Heart left ventricle (tissue), 16 donors: ENCODE data around the gene PLEKHD1. TPM values are rescaled to one million over a fixed set of nuclear protein-coding genes. Genes with fewer than 3 reads are reported as not detected.

Experiments used
- ATAC-seq, 4 donors: fragments of 200-7000 bp; cut with Tn5 transposase; one replicate each; pipeline ENCODE4 v1.9.1; 2020 to 2022; ENCODE audit warnings: moderate library complexity in 4 of 4, mild to moderate bottlenecking in 3 of 4, moderate number of reproducible peaks in 1 of 4
- DNase-seq, 5 donors: peaks; one replicate each; pipeline ENCODE4 v3.0.0-alpha.2; 2020
- H3K27ac ChIP-seq, 12 donors: fragments of 200-600 bp; sonication (generic) in 4 of 12; one replicate each; pipeline versions ENCODE4 v1.5.0 to v1.8.0; 2016 to 2022; ENCODE audit warnings: mild to moderate bottlenecking in 2 of 12
- H3K27me3 ChIP-seq, 9 donors: fragments of 200-600 bp; sonication (generic) in 2 of 9; one replicate each; pipeline versions ENCODE4 v1.5.1 to v1.8.0; 2016 to 2022; ENCODE audit warnings: mild to moderate bottlenecking in 3 of 9
- H3K36me3 ChIP-seq, 9 donors: fragments of 200-600 bp; sonication (generic) in 2 of 9; one replicate each; pipeline versions ENCODE4 v1.5.0 to v1.8.0; 2018 to 2022; ENCODE audit warnings: mild to moderate bottlenecking in 2 of 9
- H3K4me1 ChIP-seq, 12 donors: fragments of 200-600 bp; sonication (generic) in 4 of 12; one replicate each; pipeline versions ENCODE4 v1.5.0 to v1.8.0; 2016 to 2022; ENCODE audit warnings: mild to moderate bottlenecking in 3 of 12
- H3K4me3 ChIP-seq, 12 donors: fragments of 200-600 bp; sonication (generic) in 4 of 12; one replicate each; pipeline versions ENCODE4 v1.5.0 to v1.8.0; 2017 to 2022; ENCODE audit warnings: mild to moderate bottlenecking in 9 of 12, moderate library complexity in 4 of 12
- H3K9me3 ChIP-seq, 12 donors: fragments of 200-600 bp; sonication (generic) in 4 of 12; one replicate each; pipeline versions ENCODE4 v1.5.0 to v1.8.0; 2016 to 2022; ENCODE audit warnings: mild to moderate bottlenecking in 1 of 12
- POLR2A ChIP-seq, 2 donors: fragments of 450-650 bp; IDR thresholded peaks; one replicate each; pipeline ENCODE4 v1.6.1; 2017; ENCODE audit warnings: antibody characterized with exemption in 2 of 2, mild to moderate bottlenecking in 2 of 2, moderate library complexity in 2 of 2
- WGBS, 4 donors: extraction: QIAGEN DNeasy Blood & Tissue Kit in 2 of 4; methylation state at CpG; one replicate each; pipeline versions ENCODE4 v1.1.5 to v1.1.7; 2013 to 2018; 5-methylcytosine and 5-hydroxymethylcytosine counted together
- intact Hi-C, 10 donors: fragments of 100-400 bp; cut with DNase I; formaldehyde crosslinking; loops; one replicate each; pipeline versions ENCODE4 v1.11.1 to v1.14.2; 2022
- polyA plus RNA-seq, 2 donors: library from polyadenylated mRNA; stranded (reverse); fragments of 200-250 nt; gene quantifications; one replicate each; pipeline ENCODE4 v1.2.3, GENCODE V29; 2013
- total RNA-seq, 9 donors: library from RNA; depleted of rRNA in 2 of 9; stranded (reverse); fragments of >200 nt in 2 of 9; fragmentation: NEBNext Ultra II Directional in 3 of 9; extraction: Animal tissue kit (Norgen Biotek cat#: 25700) in 3 of 9; gene quantifications; one replicate each; pipeline versions ENCODE4 v1.1.0 to v1.2.4, GENCODE V29; 2016 to 2023
- TF ChIP-seq, protein P1 (sequence below), 12 donors: fragments of 200-600 bp; sonication (generic) in 4 of 12; IDR thresholded peaks; one replicate each; pipeline versions ENCODE4 v1.5.0 to v1.8.0; 2018 to 2022; ENCODE audit warnings: antibody characterized with exemption in 12 of 12, mild to moderate bottlenecking in 5 of 12
- donor health status: ischemic (EF 13 %, LVEDD 7.1; RV severe dilation, severe dysfunction).
- donor health status: healthy with polysubstance abuse.
- donor health status: DM: no; HTN: yes; CAD: no.
- donor health status: DM: no; HTN: no; CAD: no.
- donor health status: ischemic (EF 25% LVEDD 6.9; RV normal size, moderate dysfunction).
- donor health status: ischemic (EF 25% LVEDD 5.7; RV mildly dilated, moderate dysfunction).
- donor health status: healthy.
- donor health status: DM: yes; HTN: yes; CAD: no.
- donor health status: ischemic (EF 35%, LVEDD 5.7; RV mildly dilated, moderate dysfunction).
- donor health status: nonischemic (EF 11% LVEDD 7.7; RV severe dilation, severe dysfunction).
- donor health status: DM: yes; HTN: yes; CAD: no.
- donor health status: PGD.
- donor health status: ischemic (EF 29% LVEDD 5.4; RV normal size, mild dysfunction).
- donor health status: nonischemic (EF 23%, LVEDD 6.1; RV moderate dilation, normal function).

Gene PLEKHD1
- total and polyA plus RNA-seq, 11 donors: 0.04 to 0.45 (median 0.12) TPM; not detected in 4

DNA sequence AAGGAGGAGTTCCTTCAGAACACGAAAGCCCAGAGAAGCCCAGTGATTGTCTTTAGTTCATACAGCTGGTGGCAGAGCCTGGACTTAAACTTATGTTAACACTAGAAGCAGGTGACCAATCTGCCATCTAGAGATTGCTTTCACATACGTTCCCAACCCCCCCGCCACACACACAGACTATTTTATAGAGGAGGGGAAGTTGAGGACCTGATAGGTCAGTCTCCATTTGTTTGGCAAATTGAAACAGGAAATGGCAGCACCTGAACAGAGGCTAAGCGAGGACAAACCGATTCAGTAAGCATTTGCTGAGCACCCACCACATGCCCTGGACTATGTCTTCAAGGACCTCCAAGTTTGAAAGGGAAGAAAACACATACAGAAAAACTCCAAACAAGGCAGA is 4.8 kb upstream of the PLEKHD1 start:
- no peak for TF ChIP-seq POLR2A (IDR thresholded peaks at IDR 0.05)
- TF ChIP-seq, protein P1, sequence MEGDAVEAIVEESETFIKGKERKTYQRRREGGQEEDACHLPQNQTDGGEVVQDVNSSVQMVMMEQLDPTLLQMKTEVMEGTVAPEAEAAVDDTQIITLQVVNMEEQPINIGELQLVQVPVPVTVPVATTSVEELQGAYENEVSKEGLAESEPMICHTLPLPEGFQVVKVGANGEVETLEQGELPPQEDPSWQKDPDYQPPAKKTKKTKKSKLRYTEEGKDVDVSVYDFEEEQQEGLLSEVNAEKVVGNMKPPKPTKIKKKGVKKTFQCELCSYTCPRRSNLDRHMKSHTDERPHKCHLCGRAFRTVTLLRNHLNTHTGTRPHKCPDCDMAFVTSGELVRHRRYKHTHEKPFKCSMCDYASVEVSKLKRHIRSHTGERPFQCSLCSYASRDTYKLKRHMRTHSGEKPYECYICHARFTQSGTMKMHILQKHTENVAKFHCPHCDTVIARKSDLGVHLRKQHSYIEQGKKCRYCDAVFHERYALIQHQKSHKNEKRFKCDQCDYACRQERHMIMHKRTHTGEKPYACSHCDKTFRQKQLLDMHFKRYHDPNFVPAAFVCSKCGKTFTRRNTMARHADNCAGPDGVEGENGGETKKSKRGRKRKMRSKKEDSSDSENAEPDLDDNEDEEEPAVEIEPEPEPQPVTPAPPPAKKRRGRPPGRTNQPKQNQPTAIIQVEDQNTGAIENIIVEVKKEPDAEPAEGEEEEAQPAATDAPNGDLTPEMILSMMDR (IDR thresholded peaks at IDR 0.05): no peak
- WGBS, 4 donors: 81 to 90% (median 86%) methylated on average over 5 of the region's 5 CpGs
- ATAC-seq: no peak

DNA sequence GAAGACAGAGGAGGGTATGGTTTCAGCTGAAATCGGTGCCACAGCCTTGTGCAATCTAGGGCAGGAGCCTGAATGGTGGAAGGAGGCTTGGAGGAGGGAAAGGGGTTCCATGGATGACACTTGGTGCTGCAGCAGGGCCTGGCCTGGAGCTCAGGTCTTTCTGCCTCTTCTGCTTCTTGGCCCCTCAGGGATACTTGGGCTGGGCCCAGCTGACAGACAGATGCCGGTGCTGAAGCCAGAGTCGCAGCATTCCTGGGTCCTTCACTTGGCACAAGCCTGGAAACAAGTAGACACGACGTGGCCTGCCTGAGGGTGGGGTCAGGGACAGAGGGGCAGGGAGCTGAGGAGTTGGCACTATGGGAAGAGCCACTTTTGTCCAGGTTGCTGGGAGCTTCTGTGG is 4.4 kb upstream of the PLEKHD1 start:
- ATAC-seq (no peak), DNase-seq (no peak)
- intact Hi-C loops: no loop called here
- Histone ChIP-seq H3K27me3 (peaks cover 5 to 31% (median 14%) of the 10 kb centered on the region in 9 donors), H3K36me3 (no peaks in the 10 kb centered on the region), H3K27ac (no peak overlapping the region), H3K4me1 (peaks cover 0 to 18% (median 13%) of the 10 kb centered on the region in 12 donors), H3K4me3 (no peak overlapping the region), H3K9me3 (no peaks in the 10 kb centered on the region)
- 65 to 95% (median 89%) methylated on average over 4 to 5 of the region's 5 CpGs for WGBS, 4 donors
- TF ChIP-seq, protein P1 (IDR thresholded peaks at IDR 0.05): no peak
- TF ChIP-seq POLR2A (IDR thresholded peaks at IDR 0.05): no peak

More for the DNA sequence above, 4.8 kb upstream of the PLEKHD1 start:
- DNase-seq: no peak
- Histone ChIP-seq H3K9me3 (no peaks in the 10 kb centered on the region), H3K36me3 (no peaks in the 10 kb centered on the region), H3K27me3 (peaks cover 5 to 27% (median 11%) of the 10 kb centered on the region in 9 donors), H3K4me1 (peaks cover 0 to 13% (median 11%) of the 10 kb centered on the region in 12 donors), H3K4me3 (no peak overlapping the region), H3K27ac (no peak overlapping the region)
- intact Hi-C loops: no loop called here

DNA sequence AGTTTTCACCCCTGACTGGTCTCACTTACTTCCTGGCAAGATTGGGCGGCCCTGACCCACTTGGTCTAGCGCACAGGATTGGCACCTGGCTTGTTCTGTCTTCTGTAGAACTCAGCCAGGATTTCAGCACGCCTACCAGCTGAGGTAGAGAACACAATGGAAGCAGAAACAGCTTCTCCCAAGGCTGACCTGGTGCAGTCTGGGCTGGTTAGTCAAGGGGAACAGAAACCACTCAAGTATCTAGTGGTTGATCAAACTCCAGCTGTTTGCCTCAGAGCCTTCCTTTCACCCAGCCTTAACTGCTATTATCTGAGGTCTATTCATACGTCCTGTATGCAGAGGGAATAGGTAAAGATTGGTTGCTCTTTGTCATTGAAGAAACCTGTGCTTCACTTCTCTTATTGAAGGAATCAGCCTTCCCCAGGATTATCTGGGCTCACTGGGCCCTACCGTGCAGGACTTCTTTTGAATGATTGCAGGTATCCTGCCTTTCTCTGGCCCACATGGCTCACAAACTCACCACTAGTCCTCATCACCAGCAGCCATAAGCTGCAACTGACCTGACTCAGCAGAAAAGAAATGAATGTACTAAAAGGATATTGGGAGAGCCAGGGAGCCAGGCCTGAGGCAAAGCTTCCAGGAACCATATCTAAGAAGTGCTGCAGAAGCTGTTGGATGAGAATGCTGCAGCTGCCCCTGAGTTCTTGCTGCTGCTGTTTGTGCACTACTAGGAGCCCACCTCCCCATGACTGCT is 2.5 kb upstream of the PLEKHD1 start:
- no peak for TF ChIP-seq POLR2A (IDR thresholded peaks at IDR 0.05)
- TF ChIP-seq, protein P1 (IDR thresholded peaks at IDR 0.05): no peak
- intact Hi-C loops: no loop called here
- ATAC-seq: no peak
- no peak overlapping the region for H3K4me3 ChIP-seq
- H3K27me3 ChIP-seq: peaks cover 5 to 47% (median 20%) of the 10 kb centered on the region in 9 donors
- H3K36me3 ChIP-seq: no peaks in the 10 kb centered on the region
- no peak for DNase-seq
- WGBS, 4 donors: 81 to 96% (median 89%) methylated on average over 5 of the region's 5 CpGs
- peaks cover 0 to 18% (median 13%) of the 10 kb centered on the region in 12 donors for H3K4me1 ChIP-seq
- H3K27ac ChIP-seq: no peak overlapping the region
- no peaks in the 10 kb centered on the region for H3K9me3 ChIP-seq

DNA sequence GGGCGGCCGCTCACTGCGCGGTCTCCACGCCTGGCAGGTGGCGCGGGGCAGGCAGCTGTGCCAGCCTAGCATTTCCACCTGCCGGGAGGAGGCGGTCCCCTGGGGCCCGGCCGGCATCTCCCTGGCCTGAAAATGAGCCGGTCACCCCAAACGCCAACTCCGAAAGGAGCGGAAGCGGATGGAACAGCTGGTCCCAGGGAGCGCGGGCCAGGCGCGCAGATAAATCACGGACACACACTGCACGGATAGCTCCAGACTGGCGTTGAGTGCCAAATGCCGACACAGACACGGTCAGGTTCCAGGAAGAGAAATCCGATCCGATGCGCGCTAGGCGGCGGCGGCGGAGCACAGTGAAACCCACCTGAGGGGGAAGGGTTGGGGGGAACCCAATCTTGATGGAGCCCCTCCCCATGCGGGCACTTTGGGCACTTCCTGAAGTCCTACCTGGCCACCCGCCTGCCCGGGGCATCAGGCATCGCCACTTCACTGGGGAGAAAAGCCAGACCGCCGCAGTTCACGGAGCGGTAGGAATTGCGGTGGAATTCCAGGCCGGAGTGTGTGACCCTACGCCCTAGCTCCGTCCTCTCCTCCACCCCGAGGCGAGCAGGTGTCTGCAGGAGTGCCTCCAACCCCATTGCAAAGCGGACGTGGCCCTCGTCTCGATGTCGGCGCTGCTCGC is 624 bp upstream of the PLEKHD1 start:
- intact Hi-C loops: no loop called here
- Histone ChIP-seq H3K4me1 (peaks cover 0 to 18% (median 13%) of the 10 kb centered on the region in 12 donors), H3K36me3 (no peaks in the 10 kb centered on the region), H3K4me3 (peak overlapping the region; percentile 7 to 55 (median 42)), H3K9me3 (no peaks in the 10 kb centered on the region), H3K27me3 (peaks cover 5 to 47% (median 20%) of the 10 kb centered on the region in 9 donors), H3K27ac (no peak overlapping the region)
- 0 to 4% (median 2%) methylated on average over 3 to 54 of the region's 54 CpGs for WGBS, 4 donors
- DNase-seq (peak in 3 of 5 donors; percentile 28 to 62 (median 30)), ATAC-seq (peak in 3 of 4 donors; percentile 50 to 74 (median 62))
- TF ChIP-seq, protein P1 (IDR thresholded peaks at IDR 0.05): no peak
- no peak for TF ChIP-seq POLR2A (IDR thresholded peaks at IDR 0.05)
